ENCODE results near the gene BPIFB1.

BPIFB1 gene

GRCh38 chr20:33332905-33333456 is 50.0 kb downstream of the BPIFB1 start:
- DNase-seq = no peak

GRCh38 chr20:33333616-33334015 is 50.6 kb downstream of the BPIFB1 start:
- no peak for DNase-seq

- no peak for DNase-seq
These were observed 51.1 kb downstream of the BPIFB1 start for GRCh38 chr20:33334111-33334510.

GRCh38 chr20:33336375-33336774 is 53.4 kb downstream of the BPIFB1 start:
- no peak for DNase-seq

GRCh38 chr20:33337119-33337518 is 54.1 kb downstream of the BPIFB1 start:
- DNase-seq = no peak

GRCh38 chr20:33337531-33338165 is 54.6 kb downstream of the BPIFB1 start:
- DNase-seq = no peak

- no peak for DNase-seq
These were observed 55.6 kb downstream of the BPIFB1 start for GRCh38 chr20:33338467-33339258.

GRCh38 chr20:33339515-33340058 is 56.6 kb downstream of the BPIFB1 start:
- DNase-seq = no peak

GRCh38 chr20:33343521-33343920 is 60.5 kb downstream of the BPIFB1 start:
- DNase-seq = no peak

- DNase-seq = no peak
These were observed 62.3 kb downstream of the BPIFB1 start for GRCh38 chr20:33345342-33345741.

- no peak for DNase-seq
These were observed 65.3 kb downstream of the BPIFB1 start for GRCh38 chr20:33348136-33348937.

GRCh38 chr20:33349493-33349892 is 66.5 kb downstream of the BPIFB1 start:
- no peak for DNase-seq

GRCh38 chr20:33351696-33352095 is 68.7 kb downstream of the BPIFB1 start:
- no peak for DNase-seq

- DNase-seq = no peak
These were observed 69.4 kb downstream of the BPIFB1 start for GRCh38 chr20:33352258-33353012.

GRCh38 chr20:33353013-33353402 is 70.0 kb downstream of the BPIFB1 start:
- no peak for DNase-seq

Measured in activated gamma-delta T cell treated with Interleukin-2 at 50 U/mL for 16 hours (primary cell).